ENCODE results near the gene OR52K2. TPM values are rescaled to one million over a fixed set of nuclear protein-coding genes. Genes with fewer than 3 reads are reported as not detected.

Gene OR52K2
- total RNA-seq, 4 donors from 2014 or later, result 0.94 TPM; not detected in 3

- no peak overlapping the region for H3K4me3 ChIP-seq
- no peak overlapping the region for H3K27ac ChIP-seq
- 85% methylated on average over 3 of the region's 3 CpGs; no CpG with 5 or more reads in 1 of the 2 donors for WGBS, 2 donors (ENCODE audit: low coverage in 1 of 2)
- no peak for TF ChIP-seq POLR2A (IDR thresholded peaks at IDR 0.05)
- TF ChIP-seq CTCF (IDR thresholded peaks at IDR 0.05), result no peak
- TF ChIP-seq POLR2AphosphoS5 (IDR thresholded peaks at IDR 0.05), result no peak
- TF ChIP-seq EP300 (IDR thresholded peaks at IDR 0.05), result no peak
- H3K27me3 ChIP-seq, result no peaks in the 10 kb centered on the region
- H3K9me3 ChIP-seq, result peaks cover 0 to 15% (median 0%) of the 10 kb centered on the region in 3 donors
- no peak for ATAC-seq
- no peaks in the 10 kb centered on the region for H3K4me1 ChIP-seq
- no peaks in the 10 kb centered on the region for H3K36me3 ChIP-seq
Observed at GRCh38 chr11:4453118-4453517, 4.0 kb downstream of the OR52K2 start.

DNA sequence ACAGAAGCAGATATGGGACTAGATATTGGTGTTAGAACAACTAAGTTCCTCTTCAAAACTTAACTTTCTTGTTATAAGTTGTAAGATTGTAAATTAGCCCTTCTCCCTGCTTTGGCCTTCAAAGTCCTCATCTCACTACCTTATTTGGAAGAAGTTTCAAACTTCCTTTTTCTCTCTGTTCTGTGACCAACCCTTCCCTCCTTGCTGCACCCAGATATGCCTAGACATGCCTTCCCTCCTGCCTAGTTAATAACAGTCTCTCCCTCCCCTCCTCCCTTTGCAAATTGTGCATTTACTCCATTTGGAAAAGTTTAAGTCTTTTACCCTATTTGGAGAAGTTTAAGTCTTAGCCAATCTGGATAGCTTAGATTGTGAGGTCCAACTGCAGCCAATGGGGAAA lies 4.9 kb downstream of the OR52K2 start:
- H3K27ac ChIP-seq, result no peak overlapping the region
- H3K4me3 ChIP-seq, result no peak overlapping the region
- TF ChIP-seq CTCF (IDR thresholded peaks at IDR 0.05) (no peak), EP300 (IDR thresholded peaks at IDR 0.05) (no peak), POLR2A (IDR thresholded peaks at IDR 0.05) (no peak), POLR2AphosphoS5 (IDR thresholded peaks at IDR 0.05) (no peak)
- no peaks in the 10 kb centered on the region for H3K4me1 ChIP-seq
- H3K27me3 ChIP-seq, result no peaks in the 10 kb centered on the region
- ATAC-seq, result no peak
- peaks cover 0 to 15% (median 0%) of the 10 kb centered on the region in 3 donors for H3K9me3 ChIP-seq
- no peaks in the 10 kb centered on the region for H3K36me3 ChIP-seq

GRCh38 chr11:4455419-4455818 lies 6.3 kb downstream of the OR52K2 start:
- Histone ChIP-seq H3K36me3 (no peaks in the 10 kb centered on the region), H3K9me3 (peaks cover 0 to 15% (median 0%) of the 10 kb centered on the region in 3 donors), H3K4me3 (no peak overlapping the region), H3K27me3 (no peaks in the 10 kb centered on the region), H3K27ac (no peak overlapping the region), H3K4me1 (no peaks in the 10 kb centered on the region)
- 17% methylated on average over 1 of the region's 1 CpG; no CpG with 5 or more reads in 1 of the 2 donors for WGBS, 2 donors (ENCODE audit: low coverage in 1 of 2)
- ATAC-seq, result peak; percentile 60
- TF ChIP-seq POLR2AphosphoS5 (IDR thresholded peaks at IDR 0.05) (no peak), POLR2A (IDR thresholded peaks at IDR 0.05) (no peak), CTCF (IDR thresholded peaks at IDR 0.05) (no peak)

- Histone ChIP-seq H3K9me3 (peaks cover 0 to 17% (median 0%) of the 10 kb centered on the region in 3 donors), H3K27me3 (peaks cover 3% of the 10 kb centered on the region), H3K27ac (no peak overlapping the region), H3K36me3 (no peaks in the 10 kb centered on the region), H3K4me3 (no peak overlapping the region), H3K4me1 (no peaks in the 10 kb centered on the region)
- TF ChIP-seq POLR2AphosphoS5 (IDR thresholded peaks at IDR 0.05) (no peak), CTCF (IDR thresholded peaks at IDR 0.05) (no peak), EP300 (IDR thresholded peaks at IDR 0.05) (no peak), POLR2A (IDR thresholded peaks at IDR 0.05) (no peak)
- ATAC-seq, result no peak
- 48 to 52% methylated on average over 2 to 4 of the region's 4 CpGs for WGBS, 2 donors (ENCODE audit: low coverage in 1 of 2)
Observed at GRCh38 chr11:4459500-4459899, 10.4 kb downstream of the OR52K2 start.

GRCh38 chr11:4460151-4460550 lies 11.1 kb downstream of the OR52K2 start:
- Histone ChIP-seq H3K27ac (no peak overlapping the region), H3K27me3 (peaks cover 3% of the 10 kb centered on the region), H3K4me1 (no peaks in the 10 kb centered on the region), H3K36me3 (no peaks in the 10 kb centered on the region), H3K9me3 (peaks cover 0 to 15% (median 0%) of the 10 kb centered on the region in 3 donors), H3K4me3 (no peak overlapping the region)
- TF ChIP-seq POLR2AphosphoS5 (IDR thresholded peaks at IDR 0.05), result no peak
- TF ChIP-seq POLR2A (IDR thresholded peaks at IDR 0.05), result no peak
- no peak for TF ChIP-seq CTCF (IDR thresholded peaks at IDR 0.05)
- TF ChIP-seq EP300 (IDR thresholded peaks at IDR 0.05), result no peak
- 54% methylated on average over 3 of the region's 4 CpGs; no CpG with 5 or more reads in 1 of the 2 donors for WGBS, 2 donors (ENCODE audit: low coverage in 1 of 2)
- ATAC-seq, result no peak
